Endothelial cell of umbilical vein (primary cell): ENCODE results near the gene BATF. TPM values are rescaled to one million over a fixed set of nuclear protein-coding genes. Genes with fewer than 3 reads are reported as not detected.

ENCODE experiments used
- BruUV-seq: library from RNA; stranded (reverse); fragments of 400-500 nt; replicated peaks from 2 replicates; lab custom pipeline; 2021; lab: Mats Ljungman, UMichigan
- CTCF ChIA-PET: fragments of 300-600, 350-600 bp; sonication (Branson Sonifier 250); formaldehyde crosslinking; loops from one replicate; lab custom pipeline; 2021; ENCODE audit warnings: antibody characterized with exemption, inconsistent platforms; lab: Charles Lee
- POLR2A ChIA-PET: fragments of 300-600, 350-600 bp; sonication (Branson Sonifier 250); formaldehyde crosslinking; loops from one replicate; lab custom pipeline; 2021; ENCODE audit warnings: antibody characterized with exemption, inconsistent platforms; lab: Charles Lee
- DNase-seq: peaks from one replicate; pipeline ENCODE4 v3.0.0-alpha.2; 2011; ENCODE audit warnings: low read depth, low spot score
- FAIRE-seq: peaks from 2 replicates; lab custom pipeline; 2011; peaks lifted over from hg19 to GRCh38; lab: Jason Lieb, UNC
- H2AFZ ChIP-seq: 2 replicates; pipeline ENCODE4 v1.6.0; 2012; ENCODE audit warnings: low read depth, low read length, control low read depth, inconsistent platforms
- H3K27ac ChIP-seq: 2 replicates; pipeline ENCODE4 v1.5.1; 2011; ENCODE audit warnings: low read depth, mild to moderate bottlenecking, control low read depth, low read length, moderate library complexity; ENCODE audit not compliant: insufficient read depth
- H3K27me3 ChIP-seq, 2 experiments: 2 replicates each; pipeline versions ENCODE4 v1.6.0 to v1.6.1; 2011; ENCODE audit warnings: low read length in 2 of 2, mixed read lengths in 1 of 2; ENCODE audit not compliant: control insufficient read depth in 2 of 2, insufficient read depth in 2 of 2
- H3K36me3 ChIP-seq, 2 experiments: 2 replicates in 1 of 2; 3 replicates in 1 of 2; pipeline ENCODE4 v1.5.1; 2011; ENCODE audit warnings: low read length in 2 of 2, mild to moderate bottlenecking in 1 of 2, moderate library complexity in 1 of 2; ENCODE audit not compliant: control insufficient read depth in 2 of 2, insufficient read depth in 2 of 2; ENCODE audit errors: extremely low read depth in 1 of 2
- H3K4me1 ChIP-seq: 3 replicates; pipeline ENCODE4 v1.5.1; 2011; ENCODE audit warnings: mild to moderate bottlenecking, low read length; ENCODE audit not compliant: control insufficient read depth, insufficient read depth; ENCODE audit errors: extremely low read depth
- H3K4me2 ChIP-seq: 2 replicates; pipeline ENCODE4 v1.6.1; 2011; ENCODE audit warnings: low read length, control low read depth, mixed read lengths; ENCODE audit not compliant: insufficient read depth
- H3K4me3 ChIP-seq, 3 experiments: fragments of 200-600 bp in 1 of 3; sonication (generic), shearing (Covaris generic) in 1 of 3; replicated peaks in 1 of 3; 2 replicates each; pipeline ENCODE4 v1.5.1; 2011 to 2016; ENCODE audit warnings: control low read depth in 3 of 3, low read length in 3 of 3, mild to moderate bottlenecking in 2 of 3, inconsistent platforms in 1 of 3, low read depth in 1 of 3, moderate library complexity in 1 of 3; ENCODE audit not compliant: insufficient read depth in 1 of 3
- H3K79me2 ChIP-seq: 2 replicates; pipeline ENCODE4 v1.6.0; 2012; ENCODE audit warnings: low read length, inconsistent platforms; ENCODE audit not compliant: control insufficient read depth, insufficient read depth
- H3K9ac ChIP-seq: replicated peaks from 2 replicates; pipeline ENCODE3; 2011; ENCODE audit warnings: low read length, control low read depth; ENCODE audit not compliant: insufficient read depth; ENCODE audit errors: extremely low read depth
- H3K9me1 ChIP-seq: replicated peaks from 3 replicates; pipeline ENCODE4 v1.6.0; 2011; ENCODE audit warnings: mild to moderate bottlenecking, low read length; ENCODE audit not compliant: control insufficient read depth, insufficient read depth; ENCODE audit errors: extremely low read depth
- H3K9me3 ChIP-seq: replicated peaks from 2 replicates; pipeline ENCODE4 v1.5.1; 2012; ENCODE audit warnings: low read length, inconsistent platforms; ENCODE audit not compliant: control insufficient read depth, insufficient read depth
- H4K20me1 ChIP-seq: replicated peaks from 2 replicates; pipeline ENCODE3; 2011; ENCODE audit warnings: mild to moderate bottlenecking, low read length; ENCODE audit not compliant: control insufficient read depth, insufficient read depth; ENCODE audit errors: extremely low read depth
- CTCF ChIP-seq, 2 donors: IDR thresholded peaks; 1 replicate in 1 of 2; 2 replicates in 1 of 2; pipeline ENCODE4 v1.5.1; 2011; ENCODE audit warnings: low read length in 2 of 2, mild to moderate bottlenecking in 2 of 2, moderate library complexity in 2 of 2, control low read depth in 1 of 2, inconsistent platforms in 1 of 2, low read depth in 1 of 2; ENCODE audit not compliant: insufficient read depth in 1 of 2; ENCODE audit errors: extremely low read depth in 1 of 2
- EZH2 ChIP-seq: IDR thresholded peaks from 2 replicates; pipeline ENCODE4 v1.6.1; 2012; ENCODE audit warnings: borderline replicate concordance, low read depth, mild to moderate bottlenecking, moderate library complexity, low read length, inconsistent platforms; ENCODE audit not compliant: severe bottlenecking
- FOS ChIP-seq: IDR thresholded peaks from 2 replicates; pipeline ENCODE4 v1.6.1; 2011; ENCODE audit warnings: mild to moderate bottlenecking, low read length, moderate library complexity, borderline replicate concordance; ENCODE audit not compliant: insufficient read depth
- GATA2 ChIP-seq: IDR thresholded peaks from 2 replicates; pipeline ENCODE4 v1.7.0; 2011; ENCODE audit warnings: low read depth, mild to moderate bottlenecking, moderate library complexity, mixed read lengths, low read length; ENCODE audit not compliant: insufficient read length, insufficient read depth
- JUN ChIP-seq: IDR thresholded peaks from 2 replicates; pipeline ENCODE4 v1.6.1; 2011; ENCODE audit warnings: borderline replicate concordance, low read depth; ENCODE audit not compliant: insufficient read length, insufficient read depth
- MYC ChIP-seq: IDR thresholded peaks from one replicate; pipeline ENCODE4 v1.6.1; 2011; ENCODE audit warnings: mild to moderate bottlenecking, low read depth, low read length
- POLR2AphosphoS5 ChIP-seq: IDR thresholded peaks from 2 replicates; pipeline ENCODE4 v1.6.1; 2012; ENCODE audit warnings: low read depth, mild to moderate bottlenecking, control low read depth, low read length, moderate library complexity; ENCODE audit not compliant: insufficient read depth
- dilution Hi-C: fragments of 300-500 bp; cut with MboI; formaldehyde crosslinking; loops from one replicate; pipeline ENCODE4 v1.15.0; 2019; ENCODE audit warnings: low sequenced_read_pairs; ENCODE audit not compliant: extremely low pct_ligation_motif_present
- intact Hi-C: fragments of 100-400 bp; cut with micrococcal nuclease; formaldehyde crosslinking; loops from one replicate; pipeline ENCODE4 v1.10.0; 2022
- polyA plus RNA-seq, 4 experiments: library from polyadenylated mRNA; depleted of rRNA in 3 of 4; stranded (reverse) in 3 of 4; unstranded in 1 of 4; fragments of >200 nt; gene quantifications; 2 replicates each; pipeline versions ENCODE4 v1.2.1 to v1.2.3, GENCODE V29; 2011 to 2012; ENCODE audit warnings: missing spikeins in 1 of 4
- total RNA-seq: library from RNA; stranded (reverse); gene quantifications from 2 replicates; pipeline ENCODE4 v1.2.3, GENCODE V29; 2021
- TF ChIP-seq, protein P1 (sequence below): IDR thresholded peaks from 2 replicates; pipeline ENCODE4 v1.6.1; 2011; ENCODE audit not compliant: insufficient read depth, insufficient read length

Gene BATF
- total and polyA plus RNA-seq, 2 donors (not counting 3 experiments of a cell fraction or from before 2014, with no cell fraction given) = not detected

- no peak overlapping the region for H3K27ac ChIP-seq
- H4K20me1 ChIP-seq = no peaks in the 10 kb centered on the region
- FAIRE-seq = no peak
- ChIA-PET CTCF (interaction anchor here (0.9 to 3.4 kb wide), 2 partner anchors 14 to 68 kb away, joined by 3 to 22 read pairs; no protein-coding TSS in a partner anchor), POLR2A (no interaction called here)
- H3K79me2 ChIP-seq = no peaks in the 10 kb centered on the region
- no peaks in the 10 kb centered on the region for H3K36me3 ChIP-seq
- H3K9me3 ChIP-seq = no peaks in the 10 kb centered on the region
- H3K9ac ChIP-seq = no peak overlapping the region
- no peak overlapping the region for H3K4me3 ChIP-seq
- DNase-seq = no peak
- H2AFZ ChIP-seq = no peak overlapping the region
- intact Hi-C loops (no loop called here), dilution Hi-C loops (no loop called here)
- no peaks in the 10 kb centered on the region for H3K4me1 ChIP-seq
- TF ChIP-seq MYC (no peak), JUN (no peak), POLR2AphosphoS5 (no peak), FOS (no peak), GATA2 (no peak), CTCF (IDR thresholded peaks at IDR 0.05; ENCODE audit: extremely low read depth in 1 of 2, insufficient read depth in 1 of 2, low read depth in 1 of 2, low read length in 2 of 2) (no peak), EZH2 (no peak)
- TF ChIP-seq, protein P1, sequence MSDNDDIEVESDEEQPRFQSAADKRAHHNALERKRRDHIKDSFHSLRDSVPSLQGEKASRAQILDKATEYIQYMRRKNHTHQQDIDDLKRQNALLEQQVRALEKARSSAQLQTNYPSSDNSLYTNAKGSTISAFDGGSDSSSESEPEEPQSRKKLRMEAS = no peak
- no peaks in the 10 kb centered on the region for H3K27me3 ChIP-seq
- no peaks in the 10 kb centered on the region for H3K9me1 ChIP-seq
- H3K4me2 ChIP-seq = no peak overlapping the region
- BruUV-seq = no TSS peak
Observed at GRCh38 chr14:75492832-75493591, 29.3 kb upstream of the BATF start.
